GM12891 (cell line): ENCODE measurements around the gene USP22.

Experiments
- PAX5 ChIP-seq: IDR thresholded peaks from 2 replicates; pipeline ENCODE4 v1.6.1; 2011; ENCODE audit warnings: low read length, moderate library complexity, mild to moderate bottlenecking; ENCODE audit not compliant: insufficient read depth, severe bottlenecking
- POLR2AphosphoS5 ChIP-seq: IDR thresholded peaks from 2 replicates; pipeline ENCODE4 v1.6.1; 2011; ENCODE audit warnings: low read depth, low read length, control low read depth
- SPI1 ChIP-seq: IDR thresholded peaks from 2 replicates; pipeline ENCODE4 v1.6.1; 2011; ENCODE audit warnings: low read depth, low read length, control low read depth
- TAF1 ChIP-seq: IDR thresholded peaks from 2 replicates; pipeline ENCODE4 v1.6.1; 2011; ENCODE audit warnings: low read depth, low read length, control low read depth

DNA sequence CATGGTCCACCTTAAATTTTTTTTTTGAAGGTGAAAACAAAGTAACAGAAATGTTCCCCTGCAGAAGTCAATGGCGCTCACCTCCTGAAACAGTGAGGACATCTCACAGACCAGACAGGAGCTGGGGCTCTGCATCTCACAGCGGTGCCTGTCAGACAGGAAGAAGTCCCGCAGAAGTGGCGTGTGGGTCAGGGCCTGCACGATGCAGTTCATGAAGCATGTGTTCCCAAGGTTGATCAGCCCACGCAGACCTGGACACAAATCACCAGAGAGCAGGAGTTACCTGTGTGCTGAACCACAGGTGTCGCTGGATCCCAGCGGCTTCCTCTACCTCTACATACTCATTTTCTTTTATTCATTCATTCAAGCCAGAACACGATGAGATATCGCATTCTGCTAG is 24.9 kb downstream of the USP22 start:
- TF ChIP-seq TAF1: no peak
- TF ChIP-seq SPI1: no peak
- no peak for TF ChIP-seq PAX5
- TF ChIP-seq POLR2AphosphoS5: no peak
